HG03442 (cell line): ENCODE data around the gene GJA1.
"Not testable (repeated sequence)": the region's sequence is repeated elsewhere in the genome, so short reads cannot be mapped to it uniquely, and the experiment has no call there.

Source experiments
- ATAC-seq: cut with Tn5 transposase; IDR thresholded peaks from one replicate; pipeline ENCODE4 v1.9.1; 2021; ENCODE audit warnings: mild to moderate bottlenecking, moderate library complexity; ENCODE audit not compliant: unreplicated experiment

Gene GJA1

GRCh38 chr6:121436960-121437850, 1.8 kb downstream of the GJA1 start:
- ATAC-seq = no peak

- ATAC-seq = no peak
These were observed 2.6 kb downstream of the GJA1 start for GRCh38 chr6:121437851-121438651.

- ATAC-seq = no peak
These were observed 3.4 kb downstream of the GJA1 start for GRCh38 chr6:121438869-121439268.

GRCh38 chr6:121439475-121439874, 4.0 kb downstream of the GJA1 start:
- no peak for ATAC-seq

GRCh38 chr6:121439926-121440325, 4.5 kb downstream of the GJA1 start:
- no peak for ATAC-seq

GRCh38 chr6:121441477-121441876, 6.0 kb downstream of the GJA1 start:
- no peak for ATAC-seq

- no peak for ATAC-seq
These were observed 7.1 kb downstream of the GJA1 start for GRCh38 chr6:121442576-121442975.

- no peak for ATAC-seq
These were observed 8.6 kb downstream of the GJA1 start for GRCh38 chr6:121443971-121444541.

- not testable (repeated sequence) for ATAC-seq
These were observed 11.3 kb downstream of the GJA1 start for GRCh38 chr6:121446705-121447104.

GRCh38 chr6:121447746-121448145, 12.3 kb downstream of the GJA1 start:
- not testable (repeated sequence) for ATAC-seq

GRCh38 chr6:121448528-121448927, 13.1 kb downstream of the GJA1 start:
- not testable (repeated sequence) for ATAC-seq

- ATAC-seq = no peak
These were observed 13.9 kb downstream of the GJA1 start for GRCh38 chr6:121449331-121449730.

- ATAC-seq = no peak
These were observed 14.8 kb downstream of the GJA1 start for GRCh38 chr6:121450242-121450641.

- ATAC-seq = no peak
These were observed 15.8 kb downstream of the GJA1 start for GRCh38 chr6:121451250-121451649.

GRCh38 chr6:121453191-121453590, 17.7 kb downstream of the GJA1 start:
- no peak for ATAC-seq

- peak; percentile 80 for ATAC-seq
These were observed 24.7 kb downstream of the GJA1 start for GRCh38 chr6:121460170-121460569.

- no peak for ATAC-seq
These were observed 27.6 kb downstream of the GJA1 start for GRCh38 chr6:121463087-121463486.

- no peak for ATAC-seq
These were observed 29.7 kb downstream of the GJA1 start for GRCh38 chr6:121465101-121465500.

- ATAC-seq = no peak
These were observed 44.1 kb downstream of the GJA1 start for GRCh38 chr6:121479486-121480098.

GRCh38 chr6:121480099-121480713, 44.8 kb downstream of the GJA1 start:
- no peak for ATAC-seq
